GM23248 (cell line): Measurements from ENCODE around the gene AMN1. TPM values are rescaled to one million over a fixed set of nuclear protein-coding genes. Genes with fewer than 3 reads are reported as not detected.
A peak's percentile ranks its signal among the peaks of the same experiment; 100 is the strongest.
"Not testable (repeated sequence)": the region's sequence is repeated elsewhere in the genome, so short reads cannot be mapped to it uniquely, and the experiment has no call there.

Experiments used
- DNase-seq: peaks from one replicate; pipeline ENCODE4 v3.0.0-alpha.2; 2015
- H2AFZ ChIP-seq: fragments of 200-600 bp; sonication (generic); 2 replicates; pipeline ENCODE4 v1.6.1; 2016; ENCODE audit warnings: antibody characterized with exemption
- H3F3A ChIP-seq: fragments of 200-600 bp; sonication (generic); 2 replicates; pipeline ENCODE4 v1.6.1; 2016; ENCODE audit warnings: mild to moderate bottlenecking, antibody characterized with exemption, mixed run types; ENCODE audit not compliant: insufficient read depth
- H3K27ac ChIP-seq: fragments of 200-600 bp; sonication (generic); 2 replicates; pipeline ENCODE4 v1.5.1; 2016; ENCODE audit warnings: mild to moderate bottlenecking
- H3K27me3 ChIP-seq: fragments of 200-600 bp; sonication (generic); replicated peaks from 2 replicates; pipeline ENCODE4 v1.6.1; 2016; ENCODE audit warnings: mild to moderate bottlenecking; ENCODE audit not compliant: insufficient read depth
- H3K36me3 ChIP-seq: fragments of 200-600 bp; sonication (generic); 2 replicates; pipeline ENCODE4 v1.6.1; 2016; ENCODE audit warnings: low read depth, mild to moderate bottlenecking
- H3K4me1 ChIP-seq: fragments of 200-600 bp; sonication (generic); 2 replicates; pipeline ENCODE4 v1.6.1; 2016; ENCODE audit warnings: mild to moderate bottlenecking; ENCODE audit not compliant: insufficient read depth
- H3K4me2 ChIP-seq: fragments of 200-600 bp; sonication (generic); one replicate; pipeline ENCODE4 v1.6.1; 2016; ENCODE audit warnings: mild to moderate bottlenecking; ENCODE audit not compliant: unreplicated experiment
- H3K4me3 ChIP-seq: fragments of 200-600 bp; sonication (generic); 2 replicates; pipeline ENCODE4 v1.5.1; 2016; ENCODE audit warnings: mild to moderate bottlenecking
- H3K79me2 ChIP-seq: fragments of 200-600 bp; sonication (generic); 2 replicates; pipeline ENCODE4 v1.6.1; 2016; ENCODE audit warnings: mild to moderate bottlenecking; ENCODE audit not compliant: insufficient read depth
- H3K9ac ChIP-seq: fragments of 200-600 bp; sonication (generic); 2 replicates; pipeline ENCODE4 v1.6.1; 2016; ENCODE audit warnings: mild to moderate bottlenecking
- H3K9me2 ChIP-seq: fragments of 200-600 bp; sonication (generic); 2 replicates; pipeline ENCODE4 v1.6.1; 2016; ENCODE audit warnings: mixed run types, mild to moderate bottlenecking, moderate library complexity; ENCODE audit not compliant: insufficient read depth
- H3K9me3 ChIP-seq: fragments of 200-600 bp; sonication (generic); one replicate; pipeline ENCODE4 v1.6.1; 2017; ENCODE audit warnings: low read depth
- H4K20me1 ChIP-seq: fragments of 200-600 bp; sonication (generic); 2 replicates; pipeline ENCODE4 v1.6.0; 2016; ENCODE audit not compliant: insufficient read depth
- EZH2 ChIP-seq: fragments of 200-600 bp; sonication (generic); IDR thresholded peaks from 2 replicates; pipeline ENCODE4 v1.6.1; 2018; ENCODE audit warnings: antibody characterized with exemption, mild to moderate bottlenecking; ENCODE audit not compliant: insufficient read depth, poor library complexity, severe bottlenecking
- EZH2phosphoT487 ChIP-seq: fragments of 200-600 bp; sonication (generic); IDR thresholded peaks from 2 replicates; pipeline ENCODE4 v1.6.1; 2018; ENCODE audit warnings: antibody characterized with exemption, moderate library complexity, mild to moderate bottlenecking, low read depth; ENCODE audit not compliant: insufficient read depth
- WGBS, 2 experiments: methylation state at CpG; one replicate each; pipeline ENCODE4 v1.1.6; 2015 to 2017; ENCODE audit warnings: low lambda C conversion rate in 2 of 2, low coverage in 1 of 2; ENCODE audit errors: missing lambda C conversion rate in 2 of 2; 5-methylcytosine and 5-hydroxymethylcytosine counted together
- in situ Hi-C: fragments of 300-500 bp; cut with MboI; formaldehyde crosslinking; loops from 2 replicates; pipeline ENCODE4 v1.15.0; 2020
- polyA plus RNA-seq: library from polyadenylated mRNA; unstranded; fragments of >200 nt; fragmentation: Nextera tagmentation; extraction: Ambion mirVana; gene quantifications from 2 replicates; pipeline ENCODE4 v1.2.1, GENCODE V29; 2016
- total RNA-seq: library from RNA; depleted of rRNA; stranded (reverse); fragments of >200 nt; shearing (Covaris generic); gene quantifications from 2 replicates; pipeline ENCODE4 v1.2.3, GENCODE V29; 2014

Gene AMN1
- total and polyA plus RNA-seq, 2 experiments from 2014 or later = 5.0 to 5.7 TPM

DNA sequence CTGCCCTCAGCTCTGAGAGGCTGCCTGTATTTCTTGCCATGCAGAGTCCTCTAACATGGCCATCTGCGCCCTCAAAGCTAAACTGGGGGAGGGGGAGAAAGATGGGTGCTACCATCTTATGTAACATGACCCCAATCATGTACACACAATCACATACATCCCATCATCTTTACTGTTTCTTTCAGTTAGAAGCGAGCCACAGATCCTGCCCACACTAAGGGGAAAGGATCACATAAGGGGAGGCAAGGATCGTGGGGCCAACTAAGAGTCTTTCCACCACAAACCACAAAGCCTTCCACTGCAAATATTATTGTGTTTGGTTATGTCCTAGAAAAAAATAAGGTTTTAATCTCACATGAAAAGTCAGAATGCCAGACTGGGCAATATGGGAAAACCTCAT, 11.8 kb upstream of the AMN1 start:
- H3K4me2 ChIP-seq = no peak overlapping the region
- H3K27ac ChIP-seq = no peak overlapping the region
- DNase-seq = no peak
- TF ChIP-seq EZH2 = no peak
- TF ChIP-seq EZH2phosphoT487 = no peak
- H3K9me3 ChIP-seq = no peaks in the 10 kb centered on the region
- H3K36me3 ChIP-seq = no peaks in the 10 kb centered on the region
- no peaks in the 10 kb centered on the region for H4K20me1 ChIP-seq
- H3K9me2 ChIP-seq = no peaks in the 10 kb centered on the region
- H3K4me3 ChIP-seq = no peak overlapping the region
- 37 to 45% methylated on average over 3 of the region's 3 CpGs for WGBS, 2 experiments
- no peak overlapping the region for H2AFZ ChIP-seq
- peaks cover 5% of the 10 kb centered on the region for H3K4me1 ChIP-seq
- no peaks in the 10 kb centered on the region for H3F3A ChIP-seq
- no peaks in the 10 kb centered on the region for H3K27me3 ChIP-seq
- in situ Hi-C loops = no loop called here
- H3K9ac ChIP-seq = no peak overlapping the region
- no peaks in the 10 kb centered on the region for H3K79me2 ChIP-seq

DNA sequence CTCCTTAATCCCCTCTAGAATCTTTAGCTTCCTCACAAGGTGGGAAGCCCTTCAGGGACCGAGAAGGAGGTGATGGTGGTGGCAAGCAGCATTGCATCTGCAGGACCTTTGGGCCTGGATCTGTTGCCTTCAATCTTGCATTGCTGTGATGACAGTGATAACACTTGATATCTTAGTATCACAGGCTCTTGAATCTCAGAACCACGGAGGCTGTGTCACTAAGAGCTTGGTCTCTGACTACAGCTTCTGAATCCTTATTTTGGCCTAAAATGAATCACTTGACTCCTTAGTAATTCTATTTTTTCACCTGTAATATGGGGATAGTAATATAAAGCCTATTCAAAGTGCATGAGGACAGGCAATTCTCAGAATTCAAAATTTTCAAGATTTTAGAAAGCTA, 8.9 kb upstream of the AMN1 start:
- no peak overlapping the region for H3K4me3 ChIP-seq
- WGBS, 2 experiments = 50 to 74% methylated on average over 2 of the region's 2 CpGs
- no peaks in the 10 kb centered on the region for H3K27me3 ChIP-seq
- peaks cover 10% of the 10 kb centered on the region; the same call in 1 of the 2 replicates for H3F3A ChIP-seq
- no peak for TF ChIP-seq EZH2phosphoT487
- no peak for TF ChIP-seq EZH2
- no peaks in the 10 kb centered on the region for H3K79me2 ChIP-seq
- H3K9ac ChIP-seq = no peak overlapping the region
- no peaks in the 10 kb centered on the region for H3K36me3 ChIP-seq
- H3K4me2 ChIP-seq = no peak overlapping the region
- in situ Hi-C loops = no loop called here
- H3K9me3 ChIP-seq = no peaks in the 10 kb centered on the region
- H2AFZ ChIP-seq = no peak overlapping the region
- peaks cover 12% of the 10 kb centered on the region for H3K4me1 ChIP-seq
- no peak overlapping the region for H3K27ac ChIP-seq
- no peaks in the 10 kb centered on the region for H4K20me1 ChIP-seq
- no peaks in the 10 kb centered on the region for H3K9me2 ChIP-seq
- no peak for DNase-seq

DNA sequence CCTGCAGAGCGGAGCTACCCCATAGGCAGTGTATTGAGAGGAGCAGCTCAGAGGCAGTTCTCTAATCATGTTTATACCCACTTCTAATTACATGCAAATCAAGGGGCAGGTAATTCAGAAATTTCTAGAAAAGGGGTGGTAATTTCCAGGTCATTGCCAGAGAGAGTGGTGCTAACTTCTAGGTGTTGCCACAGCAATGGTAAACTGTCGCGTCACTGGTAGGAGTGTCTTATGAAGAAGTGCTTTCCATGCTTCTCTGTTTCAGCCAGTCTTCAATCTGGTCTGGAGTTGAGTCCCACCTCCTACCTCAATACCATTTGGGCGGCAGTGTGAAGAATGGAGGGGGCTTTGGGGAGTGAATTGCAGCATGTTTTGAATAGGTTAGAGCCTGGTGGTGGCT, 8.5 kb upstream of the AMN1 start:
- H3F3A ChIP-seq = peaks cover 10% of the 10 kb centered on the region; the same call in 1 of the 2 replicates
- in situ Hi-C loops = no loop called here
- H3K79me2 ChIP-seq = no peaks in the 10 kb centered on the region
- 74 to 75% methylated on average over 4 of the region's 4 CpGs for WGBS, 2 experiments
- DNase-seq = no peak
- H4K20me1 ChIP-seq = no peaks in the 10 kb centered on the region
- TF ChIP-seq EZH2phosphoT487 = no peak
- TF ChIP-seq EZH2 = no peak
- no peak overlapping the region for H3K4me3 ChIP-seq
- H3K4me1 ChIP-seq = peaks cover 16% of the 10 kb centered on the region
- peak overlapping the region; percentile 46; the same call in 1 of the 2 replicates for H3K27ac ChIP-seq
- H3K9me3 ChIP-seq = no peaks in the 10 kb centered on the region
- no peaks in the 10 kb centered on the region for H3K9me2 ChIP-seq
- H3K4me2 ChIP-seq = no peak overlapping the region
- H3K27me3 ChIP-seq = no peaks in the 10 kb centered on the region
- H2AFZ ChIP-seq = no peak overlapping the region
- H3K36me3 ChIP-seq = no peaks in the 10 kb centered on the region
- no peak overlapping the region for H3K9ac ChIP-seq

DNA sequence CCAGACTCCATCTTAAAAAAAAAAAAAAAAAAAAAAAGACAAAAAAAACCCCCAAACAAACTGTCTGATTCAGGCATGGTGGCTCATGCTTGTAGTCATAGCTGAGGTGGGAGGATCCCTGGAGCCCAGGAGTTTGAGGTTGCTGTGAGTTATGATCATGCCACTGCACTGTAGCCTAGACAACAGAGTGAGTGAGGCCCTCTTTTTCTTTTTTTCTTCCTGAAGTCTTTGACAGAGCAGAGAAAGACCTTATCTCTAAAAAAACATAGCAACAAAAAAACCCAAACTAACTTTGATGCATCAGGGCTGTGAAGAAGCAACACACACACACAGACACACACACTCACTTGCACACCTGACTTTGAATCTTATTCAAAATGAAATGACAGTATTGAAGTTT, 7.7 kb upstream of the AMN1 start:
- H4K20me1 ChIP-seq = no peaks in the 10 kb centered on the region
- peaks cover 17% of the 10 kb centered on the region for H3K4me1 ChIP-seq
- in situ Hi-C loops = no loop called here
- no peaks in the 10 kb centered on the region for H3K9me3 ChIP-seq
- peak overlapping the region; percentile 32; the same call in 1 of the 2 replicates for H2AFZ ChIP-seq
- H3K9me2 ChIP-seq = no peaks in the 10 kb centered on the region
- peak overlapping the region; percentile 46 for H3K27ac ChIP-seq
- H3K9ac ChIP-seq = peak overlapping the region; percentile 31
- H3K4me2 ChIP-seq = no peak overlapping the region
- no peaks in the 10 kb centered on the region for H3K36me3 ChIP-seq
- H3K27me3 ChIP-seq = no peaks in the 10 kb centered on the region
- TF ChIP-seq EZH2 (no peak), EZH2phosphoT487 (no peak)
- DNase-seq = peak; percentile 93
- H3F3A ChIP-seq = peaks cover 10% of the 10 kb centered on the region; the same call in 1 of the 2 replicates
- no peak overlapping the region for H3K4me3 ChIP-seq
- H3K79me2 ChIP-seq = no peaks in the 10 kb centered on the region

DNA sequence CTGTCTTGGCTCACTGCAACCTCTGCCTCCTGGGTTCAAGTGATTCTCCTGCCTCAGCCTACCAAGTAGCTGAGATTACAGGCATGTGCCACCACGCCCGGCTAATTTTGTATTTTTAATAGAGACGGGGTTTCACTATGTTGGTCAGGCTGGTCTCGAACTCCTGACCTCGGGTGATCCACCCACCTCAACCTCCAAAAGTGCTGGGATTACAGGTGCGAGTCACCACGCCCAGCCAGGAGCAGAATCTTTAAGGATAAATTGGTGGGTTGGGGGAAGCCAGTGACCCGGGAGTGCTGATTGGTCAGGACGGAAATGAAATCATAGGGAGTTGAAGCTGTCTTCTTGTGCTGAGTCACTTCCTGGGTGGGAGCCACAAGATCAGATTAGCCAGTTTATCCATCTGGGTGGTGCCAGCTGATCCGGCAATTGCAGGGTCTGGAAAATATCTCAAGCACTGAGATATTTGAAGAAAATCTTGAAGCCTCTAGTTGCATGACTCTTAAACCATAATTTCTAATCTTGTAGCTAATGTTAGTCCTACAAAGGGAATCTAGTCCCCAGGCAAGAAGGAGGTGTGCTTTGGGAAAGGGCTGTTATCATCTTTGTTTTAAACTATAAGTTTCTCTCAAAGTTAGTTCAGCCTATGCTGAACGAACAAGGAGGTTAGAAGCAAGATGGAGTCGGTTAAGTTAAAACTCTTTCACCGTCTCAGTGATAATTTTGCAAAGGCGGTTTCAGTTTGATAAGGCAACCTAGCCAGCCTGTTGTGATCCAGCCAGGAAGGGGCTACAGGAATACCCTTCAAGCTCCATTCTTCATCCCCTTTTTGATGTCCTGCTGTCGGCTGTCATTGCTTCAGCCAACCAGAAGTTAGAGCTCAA, 5.0 kb upstream of the AMN1 start:
- 80 to 83% methylated on average over 14 to 15 of the region's 15 CpGs for WGBS, 2 experiments
- H3K4me2 ChIP-seq, H3K79me2 ChIP-seq, H3K36me3 ChIP-seq, H3K9ac ChIP-seq, H4K20me1 ChIP-seq, H3K4me3 ChIP-seq, H3K9me3 ChIP-seq, in situ Hi-C loops, H3K27me3 ChIP-seq, H3F3A ChIP-seq, H3K9me2 ChIP-seq: not testable (repeated sequence)
- Histone ChIP-seq H3K4me1 (peaks cover 17% of the 10 kb centered on the region), H3K27ac (peak overlapping the region; percentile 35), H2AFZ (peak overlapping the region; percentile 19; the same call in 1 of the 2 replicates)
- DNase-seq = peak; percentile 40
